Neural progenitor cell (in vitro differentiated cells): ENCODE measurements around the gene OR2C1. TPM values are rescaled to one million over a fixed set of nuclear protein-coding genes. Genes with fewer than 3 reads are reported as not detected.

Experiments
- DNase-seq: peaks from one replicate; pipeline ENCODE4 v3.0.0-alpha.2; 2016; ENCODE audit warnings: low spot score
- H2AFZ ChIP-seq: fragments of 200-600 bp; sonication (generic); replicated peaks from 2 replicates; pipeline ENCODE4 v1.6.1; 2016; ENCODE audit warnings: antibody characterized with exemption
- H3F3A ChIP-seq: fragments of 200-600 bp; sonication (generic); 2 replicates; pipeline ENCODE4 v1.6.1; 2016; ENCODE audit warnings: antibody characterized with exemption, low read depth
- H3K27ac ChIP-seq: fragments of 200-600 bp; sonication (generic); 2 replicates; pipeline ENCODE4 v1.5.1; 2016; ENCODE audit warnings: mild to moderate bottlenecking
- H3K27me3 ChIP-seq: fragments of 200-600 bp; sonication (generic); 2 replicates; pipeline ENCODE4 v1.6.1; 2016; ENCODE audit warnings: mild to moderate bottlenecking, moderate library complexity
- H3K36me3 ChIP-seq: fragments of 200-600 bp; sonication (generic); 2 replicates; pipeline ENCODE4 v1.5.1; 2016
- H3K4me1 ChIP-seq: fragments of 200-600 bp; sonication (generic); 2 replicates; pipeline ENCODE4 v1.6.1; 2016; ENCODE audit warnings: mixed run types
- H3K4me2 ChIP-seq: fragments of 200-600 bp; sonication (generic); 2 replicates; pipeline ENCODE4 v1.6.1; 2016
- H3K4me3 ChIP-seq: fragments of 200-600 bp; sonication (generic); 2 replicates; pipeline ENCODE4 v1.5.1; 2016
- H3K79me2 ChIP-seq: fragments of 200-600 bp; sonication (generic); 2 replicates; pipeline ENCODE4 v1.6.1; 2016; ENCODE audit warnings: low read depth
- H3K9ac ChIP-seq: fragments of 200-600 bp; sonication (generic); 2 replicates; pipeline ENCODE4 v1.6.1; 2016
- H3K9me3 ChIP-seq: fragments of 200-600 bp; sonication (generic); 2 replicates; pipeline ENCODE4 v1.5.1; 2016; ENCODE audit warnings: low read depth
- H4K20me1 ChIP-seq: fragments of 200-600 bp; sonication (generic); 2 replicates; pipeline ENCODE4 v1.6.1; 2016; ENCODE audit warnings: low read depth
- H3K27ac Mint-ChIP-seq: 3 replicates; pipeline ENCODE4 v1.8.0; 2021; ENCODE audit warnings: mixed read lengths
- H3K27me3 Mint-ChIP-seq: 2 replicates; pipeline ENCODE4 v1.8.0; 2022; ENCODE audit warnings: low read depth, mild to moderate bottlenecking, inconsistent platforms, moderate library complexity, mixed read lengths; ENCODE audit not compliant: insufficient read depth
- H3K36me3 Mint-ChIP-seq: 3 replicates; pipeline ENCODE4 v1.8.0; 2021; ENCODE audit warnings: mixed read lengths
- H3K4me1 Mint-ChIP-seq: 3 replicates; pipeline ENCODE4 v1.8.0; 2021; ENCODE audit warnings: mixed read lengths
- H3K4me3 Mint-ChIP-seq: 3 replicates; pipeline ENCODE4 v1.8.0; 2021; ENCODE audit warnings: mild to moderate bottlenecking, moderate library complexity, mixed read lengths
- H3K9me3 Mint-ChIP-seq: 3 replicates; pipeline ENCODE4 v1.8.0; 2020; ENCODE audit warnings: mixed read lengths
- CTCF ChIP-seq: fragments of 200-600 bp; sonication (generic); IDR thresholded peaks from 2 replicates; pipeline ENCODE4 v1.5.1; 2017; ENCODE audit warnings: antibody characterized with exemption, mild to moderate bottlenecking
- EZH2 ChIP-seq: fragments of 200-600 bp; sonication (generic); IDR thresholded peaks from 2 replicates; pipeline ENCODE4 v1.6.1; 2017; ENCODE audit warnings: antibody characterized with exemption, mild to moderate bottlenecking, moderate library complexity
- EZH2phosphoT487 ChIP-seq: fragments of 200-600 bp; sonication (generic); IDR thresholded peaks from 2 replicates; pipeline ENCODE4 v1.6.1; 2017; ENCODE audit warnings: antibody characterized with exemption
- total RNA-seq: library from RNA; depleted of rRNA; stranded (reverse); fragments of >200 nt; gene quantifications from 2 replicates; pipeline ENCODE4 v1.2.3, GENCODE V29; 2015; ENCODE audit warnings: low replicate concordance

OR2C1 gene
- total RNA-seq, 1 donor from 2014 or later, result not detected

GRCh38 chr16:3364774-3365427 is 9.2 kb downstream of the OR2C1 start:
- H3K9ac ChIP-seq, result no peak overlapping the region
- no peaks in the 10 kb centered on the region for H3K36me3 Mint-ChIP-seq
- H3F3A ChIP-seq, result no peaks in the 10 kb centered on the region
- H3K4me2 ChIP-seq, result no peak overlapping the region
- no peaks in the 10 kb centered on the region for H3K79me2 ChIP-seq
- no peaks in the 10 kb centered on the region for H3K36me3 ChIP-seq
- H2AFZ ChIP-seq, result no peak overlapping the region
- no peak overlapping the region for H3K4me3 ChIP-seq
- H3K9me3 Mint-ChIP-seq, result peaks cover 9% of the 10 kb centered on the region
- peaks cover 4% of the 10 kb centered on the region for H3K27me3 Mint-ChIP-seq
- TF ChIP-seq CTCF (no peak), EZH2 (no peak), EZH2phosphoT487 (no peak)
- peaks cover 5% of the 10 kb centered on the region for H3K27me3 ChIP-seq
- H3K4me1 ChIP-seq, result no peaks in the 10 kb centered on the region
- H3K9me3 ChIP-seq, result no peaks in the 10 kb centered on the region
- no peaks in the 10 kb centered on the region for H4K20me1 ChIP-seq
- no peak overlapping the region for H3K27ac Mint-ChIP-seq
- H3K27ac ChIP-seq, result no peak overlapping the region
- no peak overlapping the region for H3K4me3 Mint-ChIP-seq
- DNase-seq, result no peak
- no peaks in the 10 kb centered on the region for H3K4me1 Mint-ChIP-seq

GRCh38 chr16:3369073-3369472 is 13.4 kb downstream of the OR2C1 start:
- no peak overlapping the region for H3K4me3 ChIP-seq
- H4K20me1 ChIP-seq, result no peaks in the 10 kb centered on the region
- no peak for TF ChIP-seq EZH2phosphoT487
- TF ChIP-seq EZH2, result no peak
- TF ChIP-seq CTCF, result no peak
- H3K36me3 ChIP-seq, result no peaks in the 10 kb centered on the region
- H3F3A ChIP-seq, result no peaks in the 10 kb centered on the region
- H3K4me2 ChIP-seq, result no peak overlapping the region
- no peak overlapping the region for H3K27ac ChIP-seq
- Mint-ChIP-seq H3K27me3 (peaks cover 4% of the 10 kb centered on the region), H3K36me3 (no peaks in the 10 kb centered on the region), H3K4me1 (no peaks in the 10 kb centered on the region), H3K9me3 (peaks cover 16% of the 10 kb centered on the region), H3K4me3 (no peak overlapping the region), H3K27ac (no peak overlapping the region)
- no peaks in the 10 kb centered on the region for H3K79me2 ChIP-seq
- H3K9me3 ChIP-seq, result no peaks in the 10 kb centered on the region
- no peaks in the 10 kb centered on the region for H3K27me3 ChIP-seq
- no peak overlapping the region for H3K9ac ChIP-seq
- no peaks in the 10 kb centered on the region for H3K4me1 ChIP-seq
- no peak overlapping the region for H2AFZ ChIP-seq
- no peak for DNase-seq

DNA sequence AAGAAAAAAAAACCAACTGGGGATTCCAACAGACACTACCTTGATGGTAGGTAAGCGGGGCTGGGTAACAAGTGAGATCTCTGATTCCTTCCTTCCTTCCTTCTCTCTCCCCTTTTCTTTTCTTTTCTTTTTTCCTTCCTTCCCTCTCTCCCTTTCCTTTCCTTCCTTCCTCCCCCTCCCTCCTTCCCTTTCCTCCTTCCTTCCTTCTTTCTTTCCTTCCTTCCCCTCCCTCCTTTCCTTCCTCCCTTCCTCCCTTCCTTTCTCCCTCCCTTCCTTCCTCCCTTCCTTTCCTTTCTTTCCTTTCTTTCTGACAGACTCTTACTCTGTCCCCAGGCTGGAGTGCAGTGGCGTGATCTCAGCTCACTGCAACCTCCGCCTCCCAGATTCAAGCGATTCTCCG is 20.0 kb downstream of the OR2C1 start:
- Histone ChIP-seq H3K27ac (no peak overlapping the region), H3K4me3 (no peak overlapping the region), H3K36me3 (no peaks in the 10 kb centered on the region), H3K27me3 (no peaks in the 10 kb centered on the region), H3K4me1 (no peaks in the 10 kb centered on the region), H3K9ac (no peak overlapping the region), H4K20me1 (no peaks in the 10 kb centered on the region), H3K4me2 (no peak overlapping the region), H2AFZ (no peak overlapping the region), H3K79me2 (no peaks in the 10 kb centered on the region), H3F3A (no peaks in the 10 kb centered on the region), H3K9me3 (peaks cover 2% of the 10 kb centered on the region)
- no peak for DNase-seq
- no peak for TF ChIP-seq CTCF
- TF ChIP-seq EZH2, result no peak
- TF ChIP-seq EZH2phosphoT487, result no peak
- Mint-ChIP-seq H3K4me3 (no peak overlapping the region), H3K27ac (no peak overlapping the region), H3K27me3 (peaks cover 9% of the 10 kb centered on the region), H3K36me3 (peaks cover 13% of the 10 kb centered on the region), H3K4me1 (no peaks in the 10 kb centered on the region), H3K9me3 (peaks cover 32% of the 10 kb centered on the region)
